HCT116 (cell line): ENCODE data around the gene CDK19. TPM values are rescaled to one million over a fixed set of nuclear protein-coding genes. Genes with fewer than 3 reads are reported as not detected.

ENCODE experiments used
- ATAC-seq: fragments of 200-7000 bp; cut with Tn5 transposase; 2 replicates; pipeline ENCODE4 v1.9.1; 2020; ENCODE audit warnings: mild to moderate bottlenecking, moderate library complexity
- BruUV-seq: library from RNA; stranded (reverse); fragments of 400-500 nt; replicated peaks from 2 replicates; lab custom pipeline; 2021; lab: Mats Ljungman, UMichigan
- CTCF ChIA-PET: fragments of 300-600 bp; sonication (Branson Sonifier 250); formaldehyde crosslinking; loops from one replicate; lab custom pipeline; 2021; ENCODE audit warnings: antibody characterized with exemption; lab: Charles Lee
- POLR2A ChIA-PET: fragments of 300-600, 350-600 bp; sonication (Branson Sonifier 250); formaldehyde crosslinking; loops from one replicate; lab custom pipeline; 2021; ENCODE audit warnings: antibody characterized with exemption; lab: Charles Lee
- RAD21 ChIA-PET, 2 experiments: fragments of 300-600 bp; sonication (Branson Sonifier 250); formaldehyde crosslinking; loops; one replicate each; lab custom pipeline; 2023; ENCODE audit warnings: low total read pairs in 2 of 2; ENCODE audit not compliant: uncharacterized antibody in 2 of 2, unreplicated experiment in 2 of 2, low non-redundant PET in 1 of 2; lab: Charles Lee
- DNase-seq: peaks from one replicate; pipeline ENCODE4 v3.0.0-alpha.2; 2010; ENCODE audit warnings: low read depth, low spot score
- H2AFZ ChIP-seq: fragments of 200-600 bp; shearing (Covaris generic), sonication (generic); 2 replicates; pipeline ENCODE4 v1.6.1; 2017; ENCODE audit warnings: low read depth, mixed run types, mixed read lengths, antibody characterized with exemption, low read length; ENCODE audit not compliant: poor library complexity, severe bottlenecking
- H3K27ac ChIP-seq: 2 replicates; pipeline ENCODE4 v1.5.1; 2012; ENCODE audit warnings: low read depth, low read length
- H3K27me3 ChIP-seq: fragments of 200-600 bp; sonication (generic); 2 replicates; pipeline ENCODE4 v1.6.1; 2016; ENCODE audit warnings: mixed run types, low read length, mixed read lengths; ENCODE audit not compliant: insufficient read depth
- H3K36me3 ChIP-seq, 2 experiments: fragments of 200-500 bp in 1 of 2; fragments of 200-600 bp in 1 of 2; sonication (Bioruptor generic) in 1 of 2; sonication (generic) in 1 of 2; 2 replicates each; pipeline versions ENCODE4 v1.5.1 to v1.6.1; 2014 to 2016; ENCODE audit warnings: low read length in 2 of 2, inconsistent platforms in 1 of 2, mixed read lengths in 1 of 2, mixed run types in 1 of 2; ENCODE audit not compliant: insufficient read depth in 2 of 2, control insufficient read depth in 1 of 2
- H3K4me1 ChIP-seq, 2 experiments: fragments of 200-600 bp in 1 of 2; sonication (generic) in 1 of 2; 2 replicates each; pipeline versions ENCODE4 v1.5.1 to v1.6.1; 2012 to 2017; ENCODE audit warnings: low read length in 2 of 2, inconsistent platforms in 1 of 2, mild to moderate bottlenecking in 1 of 2, mixed read lengths in 1 of 2, mixed run types in 1 of 2, moderate library complexity in 1 of 2; ENCODE audit not compliant: insufficient read depth in 2 of 2, control insufficient read depth in 1 of 2
- H3K4me2 ChIP-seq: fragments of 200-600 bp; sonication (generic); 2 replicates; pipeline ENCODE4 v1.6.1; 2017; ENCODE audit warnings: mixed run types, low read length, mixed read lengths
- H3K4me3 ChIP-seq, 2 experiments: fragments of 200-600 bp in 1 of 2; sonication (generic) in 1 of 2; replicated peaks in 1 of 2; 2 replicates each; pipeline ENCODE4 v1.5.1; 2011 to 2016; ENCODE audit warnings: low read length in 2 of 2, control low read depth in 1 of 2, low read depth in 1 of 2, mild to moderate bottlenecking in 1 of 2, mixed read lengths in 1 of 2, mixed run types in 1 of 2
- H3K79me2 ChIP-seq: fragments of 200-600 bp; sonication (generic); 2 replicates; pipeline ENCODE4 v1.6.1; 2017; ENCODE audit warnings: mild to moderate bottlenecking, mixed run types, low read length, moderate library complexity, mixed read lengths; ENCODE audit not compliant: insufficient read depth
- H3K9ac ChIP-seq: fragments of 200-600 bp; sonication (generic); 2 replicates; pipeline ENCODE4 v1.6.1; 2016; ENCODE audit warnings: low read length, mixed read lengths
- H3K9me2 ChIP-seq: fragments of 200-600 bp; sonication (generic), shearing (Covaris generic); 2 replicates; pipeline ENCODE4 v1.6.1; 2017; ENCODE audit warnings: mixed run types, mild to moderate bottlenecking, moderate library complexity; ENCODE audit not compliant: insufficient read depth
- H3K9me3 ChIP-seq, 2 experiments: fragments of 200-500 bp in 1 of 2; fragments of 200-600 bp in 1 of 2; sonication (Bioruptor generic) in 1 of 2; sonication (generic) in 1 of 2; 2 replicates each; pipeline ENCODE4 v1.6.1; 2014 to 2017; ENCODE audit warnings: low read length in 2 of 2, mixed read lengths in 2 of 2, inconsistent platforms in 1 of 2, low read depth in 1 of 2, mild to moderate bottlenecking in 1 of 2, mixed run types in 1 of 2, moderate library complexity in 1 of 2; ENCODE audit not compliant: control insufficient read depth in 1 of 2, insufficient read depth in 1 of 2
- H4K20me1 ChIP-seq: fragments of 200-600 bp; sonication (generic), shearing (Covaris generic); 2 replicates; pipeline ENCODE4 v1.6.1; 2017; ENCODE audit warnings: mixed run types, mild to moderate bottlenecking, moderate library complexity; ENCODE audit not compliant: insufficient read depth
- CBX3 ChIP-seq: IDR thresholded peaks from 2 replicates; pipeline ENCODE4 v1.6.1; 2012; ENCODE audit warnings: low read depth
- ELF1 ChIP-seq: IDR thresholded peaks from 2 replicates; pipeline ENCODE4 v1.6.1; 2012; ENCODE audit warnings: low read depth, borderline replicate concordance
- EZH2phosphoT487 ChIP-seq: fragments of 200-600 bp; IDR thresholded peaks from 2 replicates; pipeline ENCODE4 v1.6.1; 2018; ENCODE audit warnings: antibody characterized with exemption, borderline replicate concordance
- JUND ChIP-seq: IDR thresholded peaks from 2 replicates; pipeline ENCODE4 v1.6.1; 2012
- POLR2AphosphoS5 ChIP-seq: IDR thresholded peaks from 2 replicates; pipeline ENCODE4 v1.6.1; 2011; ENCODE audit warnings: mild to moderate bottlenecking, low read depth, low read length, moderate library complexity
- RAD21 ChIP-seq: IDR thresholded peaks from 2 replicates; pipeline ENCODE4 v1.6.1; 2012; ENCODE audit warnings: low read depth, mild to moderate bottlenecking
- SP1 ChIP-seq: IDR thresholded peaks from 2 replicates; pipeline ENCODE4 v1.6.1; 2012; ENCODE audit warnings: low read depth
- TCF7L2 ChIP-seq: IDR thresholded peaks from 2 replicates; pipeline ENCODE4 v1.7.0; 2011; ENCODE audit warnings: borderline replicate concordance, inconsistent platforms; ENCODE audit not compliant: insufficient read depth, insufficient read length; ENCODE audit errors: extremely low read depth
- ZFX ChIP-seq: fragments of 450-650 bp; IDR thresholded peaks from 2 replicates; pipeline ENCODE4 v1.6.1; 2017
- intact Hi-C: fragments of 100-400 bp; cut with micrococcal nuclease; formaldehyde crosslinking; loops from 2 replicates; pipeline ENCODE4 v1.10.0; 2022
- total RNA-seq: library from RNA; stranded (reverse); gene quantifications from one replicate; pipeline ENCODE4 v1.2.1, GENCODE V29; 2021; ENCODE audit not compliant: unreplicated experiment
- TF ChIP-seq, protein P1 (sequence below): IDR thresholded peaks from 2 replicates; pipeline ENCODE4 v1.6.1; 2012
- TF ChIP-seq, protein P2 (sequence below): IDR thresholded peaks from 2 replicates; pipeline ENCODE4 v1.6.1; 2012; ENCODE audit warnings: low read depth

CDK19 gene
- total RNA-seq, 1 experiment from 2014 or later: 20.0 TPM

DNA sequence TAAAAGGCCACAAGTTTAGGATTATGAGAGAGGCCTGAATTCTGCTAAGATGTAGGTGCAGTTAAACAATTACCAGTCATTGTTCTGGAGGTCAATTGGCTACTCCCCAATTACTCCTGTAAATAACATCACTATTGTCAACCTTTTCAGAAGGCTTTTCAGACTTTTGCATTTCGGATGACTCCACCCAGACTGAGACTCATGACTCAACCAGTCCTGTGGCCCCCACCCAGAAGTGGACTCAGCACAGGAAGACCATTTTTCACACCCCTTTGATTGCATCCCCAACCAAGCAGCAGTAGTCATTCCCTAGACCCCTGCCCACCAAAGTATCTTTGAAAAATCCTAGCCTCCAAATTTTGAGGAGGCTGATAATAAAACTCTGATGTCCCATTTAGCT is 199.5 kb downstream of the CDK19 start:
- H3K4me1 ChIP-seq: peaks cover 5 to 12% of the 10 kb centered on the region in 2 experiments; a peak in 2 of 4 replicates
- no peaks in the 10 kb centered on the region for H3K36me3 ChIP-seq
- ATAC-seq (no peak), DNase-seq (no peak)
- no peaks in the 10 kb centered on the region for H3K9me2 ChIP-seq
- no peak overlapping the region for H3K9ac ChIP-seq
- no peak overlapping the region for H3K4me3 ChIP-seq
- no TSS peak for BruUV-seq
- RAD21 ChIA-PET: no interaction called here
- no peak for TF ChIP-seq ZFX
- TF ChIP-seq RAD21: no peak
- TF ChIP-seq, protein P1, sequence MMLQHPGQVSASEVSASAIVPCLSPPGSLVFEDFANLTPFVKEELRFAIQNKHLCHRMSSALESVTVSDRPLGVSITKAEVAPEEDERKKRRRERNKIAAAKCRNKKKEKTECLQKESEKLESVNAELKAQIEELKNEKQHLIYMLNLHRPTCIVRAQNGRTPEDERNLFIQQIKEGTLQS: no peak
- TF ChIP-seq, protein P2, sequence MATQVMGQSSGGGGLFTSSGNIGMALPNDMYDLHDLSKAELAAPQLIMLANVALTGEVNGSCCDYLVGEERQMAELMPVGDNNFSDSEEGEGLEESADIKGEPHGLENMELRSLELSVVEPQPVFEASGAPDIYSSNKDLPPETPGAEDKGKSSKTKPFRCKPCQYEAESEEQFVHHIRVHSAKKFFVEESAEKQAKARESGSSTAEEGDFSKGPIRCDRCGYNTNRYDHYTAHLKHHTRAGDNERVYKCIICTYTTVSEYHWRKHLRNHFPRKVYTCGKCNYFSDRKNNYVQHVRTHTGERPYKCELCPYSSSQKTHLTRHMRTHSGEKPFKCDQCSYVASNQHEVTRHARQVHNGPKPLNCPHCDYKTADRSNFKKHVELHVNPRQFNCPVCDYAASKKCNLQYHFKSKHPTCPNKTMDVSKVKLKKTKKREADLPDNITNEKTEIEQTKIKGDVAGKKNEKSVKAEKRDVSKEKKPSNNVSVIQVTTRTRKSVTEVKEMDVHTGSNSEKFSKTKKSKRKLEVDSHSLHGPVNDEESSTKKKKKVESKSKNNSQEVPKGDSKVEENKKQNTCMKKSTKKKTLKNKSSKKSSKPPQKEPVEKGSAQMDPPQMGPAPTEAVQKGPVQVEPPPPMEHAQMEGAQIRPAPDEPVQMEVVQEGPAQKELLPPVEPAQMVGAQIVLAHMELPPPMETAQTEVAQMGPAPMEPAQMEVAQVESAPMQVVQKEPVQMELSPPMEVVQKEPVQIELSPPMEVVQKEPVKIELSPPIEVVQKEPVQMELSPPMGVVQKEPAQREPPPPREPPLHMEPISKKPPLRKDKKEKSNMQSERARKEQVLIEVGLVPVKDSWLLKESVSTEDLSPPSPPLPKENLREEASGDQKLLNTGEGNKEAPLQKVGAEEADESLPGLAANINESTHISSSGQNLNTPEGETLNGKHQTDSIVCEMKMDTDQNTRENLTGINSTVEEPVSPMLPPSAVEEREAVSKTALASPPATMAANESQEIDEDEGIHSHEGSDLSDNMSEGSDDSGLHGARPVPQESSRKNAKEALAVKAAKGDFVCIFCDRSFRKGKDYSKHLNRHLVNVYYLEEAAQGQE: no peak
- TF ChIP-seq SP1: no peak
- no peak for TF ChIP-seq ELF1
- no peak for TF ChIP-seq CBX3
- no peak for TF ChIP-seq POLR2AphosphoS5
- TF ChIP-seq TCF7L2: no peak
- TF ChIP-seq EZH2phosphoT487: no peak
- no peak for TF ChIP-seq JUND
- no peak overlapping the region for H2AFZ ChIP-seq
- CTCF ChIA-PET: no interaction called here
- H3K79me2 ChIP-seq: no peaks in the 10 kb centered on the region
- no peaks in the 10 kb centered on the region for H3K27me3 ChIP-seq
- no peaks in the 10 kb centered on the region for H3K9me3 ChIP-seq
- POLR2A ChIA-PET: no interaction called here
- intact Hi-C loops: no loop called here
- no peak overlapping the region for H3K4me2 ChIP-seq
- H4K20me1 ChIP-seq: no peaks in the 10 kb centered on the region
- no peak overlapping the region for H3K27ac ChIP-seq
